Measurements from ENCODE around the gene CELSR1. TPM values are rescaled to one million over a fixed set of nuclear protein-coding genes. Genes with fewer than 3 reads are reported as not detected.

Gene CELSR1
- total RNA-seq, 2 experiments from 2014 or later: 0.08 TPM; not detected in 1

DNA sequence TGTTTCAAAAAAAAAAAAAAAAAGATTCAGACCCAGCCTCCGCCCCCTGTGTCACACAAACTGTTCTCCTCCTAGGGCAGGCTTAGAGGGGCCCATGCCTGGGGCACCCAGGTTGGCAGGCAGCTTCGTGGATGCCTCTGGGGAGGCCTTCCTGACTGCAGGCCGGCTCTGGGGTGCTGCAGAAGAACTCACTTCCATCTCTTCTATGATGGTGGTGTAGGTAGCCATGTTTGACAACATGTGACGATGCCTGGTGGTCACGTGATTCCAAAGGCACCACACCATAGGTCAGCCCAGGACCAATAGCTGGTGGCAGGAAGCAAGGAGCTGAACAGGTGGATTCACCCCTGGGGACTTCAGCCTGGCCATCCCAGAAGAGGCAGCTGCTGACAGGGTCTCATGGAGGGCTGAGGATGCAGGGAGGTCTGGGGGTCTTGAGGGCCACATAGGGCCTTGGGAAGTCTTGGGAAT, 24.1 kb upstream of the CELSR1 start:
- no peaks in the 10 kb centered on the region for H3K36me3 Mint-ChIP-seq (ENCODE audit: low read depth)
- peaks cover 4% of the 10 kb centered on the region for H3K27me3 Mint-ChIP-seq (ENCODE audit: low read depth)
- no peak for ATAC-seq
- ChIA-PET POLR2A (no interaction called here), CTCF (interaction anchor here (0.9 kb wide), 1 partner anchor 9 kb away, joined by 4 read pairs; no protein-coding TSS in a partner anchor)
- no peak overlapping the region for H3K4me3 Mint-ChIP-seq
- peaks cover 22% of the 10 kb centered on the region for H3K4me1 Mint-ChIP-seq (ENCODE audit: low read depth)
- DNase-seq: peak; percentile 49
- no peak overlapping the region for H3K27ac Mint-ChIP-seq
- no peaks in the 10 kb centered on the region for H3K9me3 Mint-ChIP-seq (ENCODE audit: insufficient read depth)

DNA sequence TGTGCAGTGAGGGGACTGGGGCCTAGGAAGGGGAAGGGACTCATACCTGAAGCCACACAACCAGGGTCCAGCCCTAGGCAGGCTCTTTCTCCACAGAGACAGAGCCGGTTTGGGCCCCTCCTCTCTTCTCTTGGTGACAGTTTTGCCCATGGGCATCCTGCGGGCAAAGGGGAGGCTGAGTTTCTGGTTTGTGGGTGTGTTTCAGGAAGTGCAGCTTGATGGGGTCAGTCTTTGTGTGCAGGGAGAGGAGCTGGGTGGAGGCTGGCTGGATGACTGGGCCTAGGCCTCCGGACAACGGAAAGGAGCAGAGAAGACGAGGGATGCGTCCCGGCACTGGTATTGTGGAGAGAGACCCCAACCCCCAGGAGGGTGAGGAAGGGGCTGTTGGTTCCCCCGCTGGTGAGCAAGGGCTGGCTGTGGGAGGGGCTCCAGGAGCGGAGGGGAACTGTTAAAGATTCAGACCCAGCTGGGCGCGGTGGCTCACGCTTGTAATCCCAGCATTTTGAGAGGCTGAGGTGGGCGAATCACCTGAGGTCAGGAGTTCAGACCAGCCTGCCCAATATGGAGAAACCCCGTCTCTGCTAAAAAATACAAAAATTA, 23.4 kb upstream of the CELSR1 start:
- no peak for DNase-seq
- POLR2A ChIA-PET: no interaction called here
- H3K4me1 Mint-ChIP-seq (ENCODE audit: low read depth): peaks cover 22% of the 10 kb centered on the region
- CTCF ChIA-PET: interaction anchor here (0.9 kb wide), 1 partner anchor 10 kb away, joined by 4 read pairs; no protein-coding TSS in a partner anchor
- no peak for ATAC-seq
- H3K27me3 Mint-ChIP-seq (ENCODE audit: low read depth): peaks cover 4% of the 10 kb centered on the region
- peak overlapping the region; percentile 21 for H3K27ac Mint-ChIP-seq
- no peaks in the 10 kb centered on the region for H3K36me3 Mint-ChIP-seq (ENCODE audit: low read depth)
- H3K9me3 Mint-ChIP-seq (ENCODE audit: insufficient read depth): no peaks in the 10 kb centered on the region
- H3K4me3 Mint-ChIP-seq: no peak overlapping the region

DNA sequence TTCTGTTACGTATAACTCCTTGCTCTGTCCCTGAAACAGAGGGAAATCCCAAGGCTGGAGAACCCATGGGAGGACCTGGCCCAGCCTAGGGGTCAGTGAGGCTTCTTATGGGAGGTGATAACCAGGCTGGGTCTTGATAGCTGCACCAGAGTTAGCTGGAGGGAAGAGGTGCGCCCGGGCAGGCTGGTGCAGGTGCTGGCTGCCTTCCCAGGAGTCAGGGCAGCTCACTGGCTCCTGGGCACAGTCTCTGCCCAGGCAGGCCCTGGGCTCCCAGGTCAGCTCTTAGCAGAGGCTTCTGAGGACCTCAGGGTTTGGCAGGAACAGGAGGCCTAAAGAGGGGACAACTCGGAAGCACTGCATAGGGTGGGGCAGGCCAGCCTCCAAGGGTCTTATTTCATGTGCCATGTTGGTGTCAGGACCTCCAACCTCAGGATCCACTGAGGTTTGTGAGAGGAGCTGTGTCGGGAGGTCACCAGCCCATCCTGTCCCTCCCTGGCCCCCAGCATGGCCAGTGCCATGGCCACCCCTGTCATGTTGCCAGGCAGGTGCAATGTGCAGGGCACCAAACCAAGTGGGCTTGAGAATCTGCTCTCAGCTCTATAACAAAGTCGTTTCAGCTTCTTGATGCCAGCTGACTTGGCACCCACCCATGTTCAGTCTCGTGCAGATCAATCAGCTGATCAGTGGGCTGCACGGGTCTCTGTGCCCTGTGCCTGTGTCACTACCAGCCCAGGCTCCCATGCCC, 20.5 kb upstream of the CELSR1 start:
- no peak overlapping the region for H3K4me3 Mint-ChIP-seq
- ChIA-PET POLR2A (no interaction called here), CTCF (interaction anchor here (1.1 kb wide), 1 partner anchor 124 kb away, joined by 3 read pairs; no protein-coding TSS in a partner anchor)
- no peak overlapping the region for H3K27ac Mint-ChIP-seq
- no peaks in the 10 kb centered on the region for H3K36me3 Mint-ChIP-seq (ENCODE audit: low read depth)
- peaks cover 7% of the 10 kb centered on the region for H3K27me3 Mint-ChIP-seq (ENCODE audit: low read depth)
- DNase-seq: no peak
- peaks cover 15% of the 10 kb centered on the region for H3K4me1 Mint-ChIP-seq (ENCODE audit: low read depth)
- ATAC-seq: no peak
- no peaks in the 10 kb centered on the region for H3K9me3 Mint-ChIP-seq (ENCODE audit: insufficient read depth)

DNA sequence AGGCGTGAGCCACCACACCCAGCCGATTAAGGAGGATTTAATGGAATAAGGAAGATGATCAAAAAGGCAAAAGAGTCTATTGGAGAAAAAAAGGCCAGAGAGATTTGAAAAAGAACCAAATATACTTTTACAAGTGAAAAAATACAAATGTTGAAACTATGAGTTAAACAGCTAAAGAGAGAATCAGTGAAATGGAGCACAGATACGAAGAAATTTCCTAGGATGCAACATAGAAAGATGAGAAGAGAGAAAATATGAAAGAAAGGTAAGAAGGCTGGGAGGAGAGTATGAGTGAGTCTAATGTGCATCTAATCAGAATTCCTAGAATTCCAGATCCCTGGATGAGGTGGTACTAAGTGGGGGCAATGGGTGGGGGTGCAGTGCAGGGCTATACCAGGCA, 19.4 kb upstream of the CELSR1 start:
- H3K4me1 Mint-ChIP-seq (ENCODE audit: low read depth): peaks cover 10% of the 10 kb centered on the region

DNA sequence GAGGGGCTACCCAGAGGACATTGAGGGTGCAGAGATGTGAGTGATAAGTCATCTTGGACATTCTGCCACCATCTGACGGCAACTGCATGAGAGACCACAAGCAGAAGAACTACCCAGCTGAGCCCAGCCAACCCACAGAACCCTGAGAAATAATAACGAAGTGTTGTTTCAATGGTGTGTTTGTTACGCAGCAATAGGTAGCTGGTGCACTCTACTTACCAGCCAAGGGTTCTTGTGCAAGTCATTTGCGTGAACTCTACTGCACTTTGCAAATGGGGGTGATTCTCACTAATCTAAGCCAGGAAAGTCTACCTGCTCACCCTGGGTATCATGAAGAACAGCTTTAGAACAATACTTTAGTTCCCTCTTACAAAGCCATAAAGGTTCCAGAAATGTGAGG, 15.8 kb upstream of the CELSR1 start:
- Mint-ChIP-seq H3K27me3 (ENCODE audit: low read depth) (peaks cover 4% of the 10 kb centered on the region), H3K36me3 (ENCODE audit: low read depth) (no peaks in the 10 kb centered on the region), H3K4me3 (no peak overlapping the region), H3K27ac (no peak overlapping the region), H3K4me1 (ENCODE audit: low read depth) (no peaks in the 10 kb centered on the region), H3K9me3 (ENCODE audit: insufficient read depth) (peaks cover 3% of the 10 kb centered on the region)
- DNase-seq (no peak), ATAC-seq (no peak)
- POLR2A ChIA-PET: no interaction called here
- CTCF ChIA-PET: interaction anchor here (2.3 to 4.7 kb wide), 3 partner anchors 10 to 186 kb away, joined by 6 to 20 read pairs (median 6); no protein-coding TSS in a partner anchor

More for the DNA sequence above, 19.4 kb upstream of the CELSR1 start:
- ATAC-seq: no peak
- H3K36me3 Mint-ChIP-seq (ENCODE audit: low read depth): no peaks in the 10 kb centered on the region
- H3K9me3 Mint-ChIP-seq (ENCODE audit: insufficient read depth): peaks cover 3% of the 10 kb centered on the region
- CTCF ChIA-PET: interaction anchor here (0.7 to 1.1 kb wide), 2 partner anchors 14 to 125 kb away, joined by 3 read pairs; no protein-coding TSS in a partner anchor
- POLR2A ChIA-PET: no interaction called here
- H3K4me3 Mint-ChIP-seq: no peak overlapping the region
- H3K27ac Mint-ChIP-seq: no peak overlapping the region
- H3K27me3 Mint-ChIP-seq (ENCODE audit: low read depth): peaks cover 7% of the 10 kb centered on the region
- no peak for DNase-seq

DNA sequence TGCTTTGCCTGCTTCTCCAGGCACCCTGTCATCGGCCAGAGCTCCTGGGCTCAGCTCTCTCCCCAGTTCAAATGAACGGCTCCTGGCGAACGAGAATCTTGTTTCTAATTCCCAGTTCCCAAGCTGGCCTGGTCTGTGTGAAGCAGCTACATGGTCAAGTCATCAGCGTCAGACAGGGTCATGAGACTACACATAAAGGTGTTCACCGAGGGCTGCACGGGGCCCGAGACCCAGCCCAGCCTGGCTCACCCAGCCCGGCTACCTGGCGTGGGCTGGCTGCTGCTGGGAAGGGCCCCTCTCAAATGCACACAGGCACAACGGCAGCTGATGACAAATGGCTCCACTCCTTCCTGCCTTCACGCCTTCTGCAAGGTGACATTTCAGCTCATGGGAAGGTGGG, 14.6 kb upstream of the CELSR1 start:
- POLR2A ChIA-PET: no interaction called here
- no peak for DNase-seq
- ATAC-seq: no peak

DNA sequence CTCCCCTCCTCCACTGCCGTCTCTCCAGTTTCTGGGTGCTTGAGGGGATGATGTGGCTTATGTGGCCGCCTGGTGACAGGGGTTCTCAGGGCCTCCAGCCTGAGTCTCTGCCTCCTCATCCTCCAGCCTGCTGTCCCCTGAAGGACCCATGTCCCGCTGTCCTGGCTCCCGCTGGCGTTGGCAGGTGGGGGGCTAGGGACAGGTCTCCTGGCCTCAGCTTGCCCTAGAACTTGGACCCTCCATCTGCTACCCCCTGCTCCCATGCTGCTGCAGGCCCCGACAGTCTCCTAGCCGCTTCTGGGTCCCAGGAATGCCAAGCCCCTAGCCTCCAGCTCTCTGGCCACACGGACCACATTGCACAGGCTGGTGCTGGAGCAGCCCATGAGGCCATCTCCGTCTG, 13.9 kb upstream of the CELSR1 start:
- H3K4me1 Mint-ChIP-seq (ENCODE audit: low read depth): no peaks in the 10 kb centered on the region
- no peaks in the 10 kb centered on the region for H3K36me3 Mint-ChIP-seq (ENCODE audit: low read depth)
- ATAC-seq: no peak
- peaks cover 4% of the 10 kb centered on the region for H3K27me3 Mint-ChIP-seq (ENCODE audit: low read depth)
- POLR2A ChIA-PET: no interaction called here
- CTCF ChIA-PET: interaction anchor here (2.3 to 4.7 kb wide), 2 partner anchors 10 to 12 kb away, joined by 6 to 20 read pairs; no protein-coding TSS in a partner anchor
- peaks cover 3% of the 10 kb centered on the region for H3K9me3 Mint-ChIP-seq (ENCODE audit: insufficient read depth)
- no peak overlapping the region for H3K4me3 Mint-ChIP-seq
- no peak for DNase-seq
- H3K27ac Mint-ChIP-seq: no peak overlapping the region

More for the DNA sequence above, 14.6 kb upstream of the CELSR1 start:
- no peaks in the 10 kb centered on the region for H3K4me1 Mint-ChIP-seq (ENCODE audit: low read depth)
- CTCF ChIA-PET: interaction anchor here (2.3 to 4.7 kb wide), 2 partner anchors 10 to 11 kb away, joined by 6 to 20 read pairs; no protein-coding TSS in a partner anchor
- H3K27ac Mint-ChIP-seq: no peak overlapping the region
- peaks cover 3% of the 10 kb centered on the region for H3K9me3 Mint-ChIP-seq (ENCODE audit: insufficient read depth)
- peaks cover 4% of the 10 kb centered on the region for H3K27me3 Mint-ChIP-seq (ENCODE audit: low read depth)
- H3K36me3 Mint-ChIP-seq (ENCODE audit: low read depth): no peaks in the 10 kb centered on the region
- no peak overlapping the region for H3K4me3 Mint-ChIP-seq

DNA sequence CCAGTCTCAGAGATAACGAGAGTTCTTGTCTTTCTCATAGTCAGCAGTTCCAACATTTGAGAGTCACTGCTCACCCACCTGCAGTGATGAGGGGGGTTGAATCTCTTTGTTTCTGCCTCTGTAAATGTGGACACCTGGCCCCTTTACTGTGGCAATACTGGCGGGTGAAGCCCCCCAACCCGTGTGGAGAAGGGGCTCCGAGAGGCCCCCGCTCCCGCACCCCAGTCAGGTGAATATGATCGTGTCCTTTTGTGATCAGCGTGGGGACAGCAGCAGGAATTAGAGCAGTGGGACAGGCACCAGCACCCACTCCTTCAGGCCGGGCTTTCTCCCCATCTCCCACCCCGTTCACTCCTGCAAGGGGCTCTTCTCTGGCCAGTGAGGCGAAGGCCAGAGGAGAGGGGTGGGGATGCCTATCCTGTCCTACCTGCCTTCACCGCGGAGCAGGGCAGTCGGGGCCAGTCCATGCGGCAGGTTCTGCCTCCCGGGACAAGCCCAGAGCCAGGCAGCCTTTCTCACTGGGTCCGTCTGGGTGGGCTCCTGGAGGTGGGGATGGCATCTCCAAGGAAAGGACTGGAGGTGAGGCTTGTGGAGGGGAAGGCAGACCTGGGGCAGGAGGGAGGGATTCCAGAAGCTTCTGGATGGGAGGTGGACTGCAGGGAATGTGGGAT, 12.7 kb upstream of the CELSR1 start:
- ATAC-seq: no peak
- Mint-ChIP-seq H3K4me1 (ENCODE audit: low read depth) (no peaks in the 10 kb centered on the region), H3K27ac (no peak overlapping the region), H3K9me3 (ENCODE audit: insufficient read depth) (peaks cover 3% of the 10 kb centered on the region), H3K36me3 (ENCODE audit: low read depth) (no peaks in the 10 kb centered on the region), H3K27me3 (ENCODE audit: low read depth) (peaks cover 8% of the 10 kb centered on the region), H3K4me3 (no peak overlapping the region)
- CTCF ChIA-PET: no interaction called here
- no peak for DNase-seq
- POLR2A ChIA-PET: no interaction called here

DNA sequence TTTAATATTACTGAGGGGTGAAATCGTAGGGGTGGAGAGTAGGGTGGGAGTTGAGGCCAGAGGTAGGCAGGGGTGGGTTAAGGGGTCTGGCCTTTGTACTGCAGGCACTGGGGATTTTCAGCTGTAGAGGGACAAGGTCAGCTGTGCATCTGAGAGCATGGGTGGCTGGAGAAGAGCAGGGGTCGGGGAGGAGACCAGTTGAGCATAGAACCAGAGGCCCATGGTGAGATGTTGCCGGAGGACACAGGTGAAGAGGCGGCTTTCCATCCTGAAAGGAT, 12.1 kb upstream of the CELSR1 start:
- Mint-ChIP-seq H3K4me3 (no peak overlapping the region), H3K4me1 (ENCODE audit: low read depth) (no peaks in the 10 kb centered on the region), H3K36me3 (ENCODE audit: low read depth) (no peaks in the 10 kb centered on the region), H3K27me3 (ENCODE audit: low read depth) (peaks cover 6% of the 10 kb centered on the region), H3K27ac (no peak overlapping the region), H3K9me3 (ENCODE audit: insufficient read depth) (peaks cover 3% of the 10 kb centered on the region)
- ATAC-seq (no peak), DNase-seq (no peak)
- POLR2A ChIA-PET: no interaction called here
- CTCF ChIA-PET: no interaction called here

DNA sequence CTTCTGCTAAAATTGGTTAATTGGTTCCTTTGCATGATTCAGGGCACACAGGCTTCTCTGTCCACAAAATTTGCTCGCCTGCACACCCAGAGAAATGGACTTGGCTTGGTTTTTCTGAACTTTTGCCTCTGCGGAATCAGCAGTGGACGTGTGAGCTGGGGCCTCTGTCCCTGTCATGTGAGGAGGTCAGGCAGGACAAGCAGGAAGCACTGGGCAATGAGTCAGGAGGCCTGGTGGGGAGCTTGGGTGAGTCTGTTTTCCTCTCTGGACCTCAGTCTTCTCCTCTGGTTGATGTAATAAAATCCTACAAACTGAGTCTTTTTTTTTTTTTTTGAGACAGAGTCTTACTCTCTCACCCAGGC, 10.4 kb upstream of the CELSR1 start:
- ChIA-PET CTCF (interaction anchor here (1.1 to 9.0 kb wide), 2 partner anchors 16 to 181 kb away, joined by 6 to 68 read pairs; no protein-coding TSS in a partner anchor), POLR2A (no interaction called here)
- peaks cover 6% of the 10 kb centered on the region for H3K27me3 Mint-ChIP-seq (ENCODE audit: low read depth)
- no peak overlapping the region for H3K27ac Mint-ChIP-seq
- no peaks in the 10 kb centered on the region for H3K4me1 Mint-ChIP-seq (ENCODE audit: low read depth)
- H3K4me3 Mint-ChIP-seq: no peak overlapping the region
- DNase-seq (no peak), ATAC-seq (no peak)
- H3K36me3 Mint-ChIP-seq (ENCODE audit: low read depth): no peaks in the 10 kb centered on the region
- H3K9me3 Mint-ChIP-seq (ENCODE audit: insufficient read depth): peaks cover 3% of the 10 kb centered on the region

DNA sequence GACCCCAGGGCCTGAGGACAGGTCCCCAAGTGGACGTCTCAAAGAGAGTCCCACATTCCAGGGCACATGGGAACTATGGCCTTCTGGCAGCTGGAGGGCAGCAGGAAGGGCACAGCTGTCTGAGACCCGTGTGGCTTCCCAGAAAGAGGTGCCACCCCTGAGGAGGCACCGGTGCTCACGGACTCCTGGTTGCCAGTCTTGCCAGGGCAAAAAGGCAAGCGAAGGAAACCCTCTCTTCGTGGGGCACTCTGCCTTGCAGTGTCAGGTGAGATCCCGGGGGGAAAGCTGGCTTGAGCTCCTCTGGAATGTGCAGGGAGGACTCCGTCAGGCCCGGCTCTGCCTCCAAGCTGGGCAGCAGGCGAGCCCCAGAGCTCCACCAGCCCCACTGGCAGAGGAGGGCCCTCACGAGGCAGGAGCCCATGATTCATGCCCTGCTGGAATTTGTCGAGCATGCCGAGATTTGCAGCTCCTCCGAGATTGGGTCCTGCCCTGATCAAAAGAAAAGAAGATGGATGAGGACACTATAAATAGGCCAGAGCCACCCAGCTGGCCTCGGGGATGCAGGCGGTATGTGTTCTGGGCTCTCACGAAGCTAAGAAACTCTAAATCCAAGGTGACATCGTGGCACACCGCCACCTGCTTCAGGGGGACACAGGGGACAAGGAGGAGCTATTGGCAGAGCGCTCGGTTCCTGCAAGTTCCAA, 9.9 kb upstream of the CELSR1 start:
- Mint-ChIP-seq H3K27ac (no peak overlapping the region), H3K36me3 (ENCODE audit: low read depth) (no peaks in the 10 kb centered on the region), H3K27me3 (ENCODE audit: low read depth) (peaks cover 6% of the 10 kb centered on the region), H3K4me1 (ENCODE audit: low read depth) (no peaks in the 10 kb centered on the region), H3K9me3 (ENCODE audit: insufficient read depth) (peaks cover under 1% of the 10 kb centered on the region), H3K4me3 (no peak overlapping the region)
- ChIA-PET CTCF (interaction anchor here (1.1 to 9.0 kb wide), 2 partner anchors 16 to 180 kb away, joined by 6 to 68 read pairs; no protein-coding TSS in a partner anchor), POLR2A (no interaction called here)
- no peak for DNase-seq
- ATAC-seq: no peak
